IMR-90 (cell line): Measurements from ENCODE around the gene GFI1.

Source experiments
- CHD1 ChIP-seq: IDR thresholded peaks from 2 replicates; pipeline ENCODE4 v1.6.1; 2012; ENCODE audit warnings: low read depth, low read length, improper control_type of control experiment
- RAD21 ChIP-seq: IDR thresholded peaks from 2 replicates; pipeline ENCODE4 v1.6.1; 2012; ENCODE audit warnings: low read length, improper control_type of control experiment
- RFX5 ChIP-seq: IDR thresholded peaks from 2 replicates; pipeline ENCODE4 v1.8.0; 2012; ENCODE audit warnings: low read depth, mild to moderate bottlenecking, low read length, moderate library complexity
- SMC3 ChIP-seq: fragments of 150-350 bp; IDR thresholded peaks from 2 replicates; pipeline ENCODE4 v1.6.1; 2016; ENCODE audit warnings: low read depth, mild to moderate bottlenecking, antibody characterized with exemption, low read length, moderate library complexity
- USF2 ChIP-seq: fragments of 150-350 bp; IDR thresholded peaks from 2 replicates; pipeline ENCODE4 v1.6.1; 2017; ENCODE audit warnings: mild to moderate bottlenecking, antibody characterized with exemption, low read length, low read depth
- TF ChIP-seq, protein P1 (sequence below): conservative IDR thresholded peaks from 2 replicates; pipeline ENCODE4 v1.5.1; 2012; ENCODE audit warnings: mild to moderate bottlenecking, low read depth, low read length, improper control_type of control experiment

DNA sequence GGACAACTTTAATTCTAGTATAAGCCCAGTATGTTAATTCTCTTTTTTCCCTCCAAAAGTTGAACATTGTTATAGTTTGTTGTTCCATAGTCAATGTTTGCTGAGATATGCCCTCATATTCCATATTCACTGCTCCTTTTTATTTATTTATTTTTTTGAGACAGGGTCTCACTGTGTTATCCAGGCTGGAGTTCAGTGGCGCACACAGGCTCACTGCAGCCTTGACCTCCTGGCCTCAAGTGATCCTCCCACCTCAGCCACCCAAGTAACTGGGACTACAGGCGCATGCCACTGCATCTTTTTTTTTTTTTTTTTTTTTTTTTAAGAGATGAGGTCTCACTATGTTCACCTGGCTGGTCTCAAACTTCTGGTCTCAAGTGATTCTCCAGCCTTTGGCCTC, 38.7 kb downstream of the GFI1 start:
- TF ChIP-seq, protein P1, sequence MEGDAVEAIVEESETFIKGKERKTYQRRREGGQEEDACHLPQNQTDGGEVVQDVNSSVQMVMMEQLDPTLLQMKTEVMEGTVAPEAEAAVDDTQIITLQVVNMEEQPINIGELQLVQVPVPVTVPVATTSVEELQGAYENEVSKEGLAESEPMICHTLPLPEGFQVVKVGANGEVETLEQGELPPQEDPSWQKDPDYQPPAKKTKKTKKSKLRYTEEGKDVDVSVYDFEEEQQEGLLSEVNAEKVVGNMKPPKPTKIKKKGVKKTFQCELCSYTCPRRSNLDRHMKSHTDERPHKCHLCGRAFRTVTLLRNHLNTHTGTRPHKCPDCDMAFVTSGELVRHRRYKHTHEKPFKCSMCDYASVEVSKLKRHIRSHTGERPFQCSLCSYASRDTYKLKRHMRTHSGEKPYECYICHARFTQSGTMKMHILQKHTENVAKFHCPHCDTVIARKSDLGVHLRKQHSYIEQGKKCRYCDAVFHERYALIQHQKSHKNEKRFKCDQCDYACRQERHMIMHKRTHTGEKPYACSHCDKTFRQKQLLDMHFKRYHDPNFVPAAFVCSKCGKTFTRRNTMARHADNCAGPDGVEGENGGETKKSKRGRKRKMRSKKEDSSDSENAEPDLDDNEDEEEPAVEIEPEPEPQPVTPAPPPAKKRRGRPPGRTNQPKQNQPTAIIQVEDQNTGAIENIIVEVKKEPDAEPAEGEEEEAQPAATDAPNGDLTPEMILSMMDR: no peak
- TF ChIP-seq RFX5 (no peak), SMC3 (no peak), CHD1 (no peak), RAD21 (no peak), USF2 (no peak)
